ENCODE results near the gene COX17.
"Not testable (repeated sequence)": the region's sequence is repeated elsewhere in the genome, so short reads cannot be mapped to it uniquely, and the experiment has no call there.

The COX17 gene

GRCh38 chr3:119676771-119677640, at the start of gene COX17:
Gene COX17 (minus strand): TSS chr3:119677406. CDS start chr3:119677310, 96 bp downstream.
- DNase-seq = peak; percentile 96

DNA sequence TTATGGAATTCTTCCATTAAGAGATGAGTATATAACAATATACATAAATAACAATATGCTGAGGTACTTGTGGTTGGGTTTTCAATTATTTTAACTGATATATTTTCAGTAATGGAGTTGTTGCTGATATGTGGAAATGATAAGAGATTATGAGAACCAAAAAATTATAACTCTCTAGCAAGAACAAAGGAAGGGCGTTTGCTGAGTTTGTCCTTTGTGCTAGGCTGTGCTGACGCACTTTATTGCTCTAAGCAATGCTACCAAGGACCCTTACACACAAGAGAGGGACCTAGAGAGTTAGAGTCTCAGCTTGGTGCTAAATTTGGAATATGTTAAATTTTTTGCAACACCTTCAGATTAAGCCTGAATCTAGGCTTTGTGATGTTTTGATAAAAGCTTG, 49.7 kb upstream of the COX17 start:
- no peak for DNase-seq

DNA sequence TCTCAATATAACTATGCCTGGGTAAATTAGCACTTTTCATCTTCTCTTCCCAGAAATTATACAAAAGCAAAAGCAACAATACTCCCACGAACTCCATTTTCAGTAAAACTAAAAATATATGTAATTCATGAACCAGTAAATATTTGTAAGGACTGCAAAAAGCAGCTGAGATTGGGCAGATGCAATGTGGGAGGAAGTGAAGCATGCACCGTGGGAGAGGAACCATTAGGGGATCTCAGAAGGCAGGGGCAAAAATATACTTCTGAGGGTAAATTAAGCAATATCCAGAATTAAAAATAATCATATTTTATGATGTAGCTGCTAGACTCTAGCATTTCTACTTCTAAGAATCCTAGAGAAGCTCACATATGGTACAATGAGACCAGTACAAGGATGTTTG, 45.8 kb upstream of the COX17 start:
- no peak for DNase-seq

GRCh38 chr3:119717520-119717919, 40.3 kb upstream of the COX17 start:
- DNase-seq = no peak

DNA sequence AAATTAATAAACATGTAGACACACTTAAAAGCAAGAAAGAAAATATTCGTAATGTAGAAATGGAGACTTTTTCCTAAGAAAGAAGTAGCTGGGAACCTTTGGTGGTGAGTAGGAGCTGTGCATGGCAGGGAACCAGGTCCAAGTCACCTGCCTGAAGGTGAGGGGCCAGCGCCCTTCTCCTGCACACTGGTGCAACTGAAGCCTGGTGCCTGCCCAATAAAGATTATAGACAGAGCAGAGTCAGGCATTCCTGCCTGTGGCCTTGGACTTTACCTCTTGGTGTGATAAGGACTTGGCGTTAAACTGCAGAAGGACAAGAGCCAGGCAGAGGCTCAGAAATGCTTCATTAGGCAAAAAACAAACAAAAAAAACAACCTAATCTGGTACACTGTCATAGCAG, 39.8 kb upstream of the COX17 start:
- DNase-seq = no peak

DNA sequence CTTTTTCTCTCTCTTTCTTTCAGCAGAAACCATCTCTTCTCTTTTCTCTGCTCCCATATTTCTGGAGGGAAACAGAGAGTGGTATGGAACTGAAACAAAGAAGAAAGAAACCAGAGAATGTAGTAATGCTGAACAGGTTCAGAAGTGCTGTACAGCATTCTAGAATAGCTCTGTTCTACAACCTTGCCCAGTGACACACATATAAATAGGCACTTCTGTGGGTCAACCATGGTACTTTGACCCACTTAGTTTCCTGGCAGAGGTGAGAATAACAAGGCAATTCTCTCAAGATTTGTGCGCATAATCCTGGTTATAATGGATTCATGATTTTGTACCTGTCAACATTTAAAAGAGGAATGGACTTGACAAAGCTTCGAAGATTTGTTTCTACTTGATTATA, 37.9 kb upstream of the COX17 start:
- DNase-seq = no peak

- DNase-seq = peak; percentile 1
These were observed 26.8 kb upstream of the COX17 start for GRCh38 chr3:119703820-119704531.

DNA sequence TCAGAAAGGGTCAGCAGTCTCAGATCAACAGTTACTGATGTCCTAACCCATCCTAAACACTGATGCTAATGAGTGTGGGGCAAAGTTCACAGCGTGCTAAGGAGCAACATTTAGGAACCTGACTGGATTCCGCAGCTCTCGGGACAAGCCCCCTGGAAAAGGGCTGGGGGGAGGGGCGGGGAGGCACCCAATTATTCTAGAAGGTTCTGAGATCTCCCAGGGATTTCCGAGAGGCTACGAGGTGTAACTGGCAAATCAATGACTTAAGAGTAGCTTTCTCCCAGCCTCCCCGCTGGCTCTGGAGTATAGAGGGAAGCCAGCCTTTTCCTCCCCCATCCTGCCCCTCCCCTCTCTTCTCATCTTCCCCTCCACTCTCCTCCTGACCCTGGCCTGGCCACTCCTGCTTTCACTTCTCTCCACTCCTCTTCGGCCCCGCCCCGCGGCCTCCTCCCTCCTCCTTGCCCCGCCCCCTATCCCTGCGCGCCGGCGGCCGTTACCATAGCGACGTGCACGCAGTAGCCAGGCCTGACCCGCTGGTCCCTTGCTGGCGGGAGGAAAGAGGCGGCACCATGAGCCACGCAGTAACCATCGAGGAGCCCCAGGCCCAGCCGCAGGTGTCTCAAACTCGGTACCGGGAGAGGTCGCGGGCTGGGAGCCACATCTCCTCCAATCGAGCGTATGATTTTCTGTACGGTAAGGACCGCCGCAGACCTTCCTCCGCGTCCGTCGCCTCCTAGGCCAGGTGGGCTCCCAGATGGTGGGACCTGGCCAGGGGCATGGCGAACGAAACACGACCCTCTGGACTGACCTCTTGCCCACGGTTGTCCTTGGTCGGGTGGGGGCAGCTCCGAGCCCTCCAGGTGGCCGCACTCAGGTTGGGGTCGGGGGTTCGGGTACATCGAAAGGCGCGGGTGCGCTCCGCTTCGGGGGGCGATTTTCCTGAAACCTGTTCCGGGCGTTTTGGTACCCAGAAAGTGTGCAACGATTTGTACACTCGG, 25.6 kb upstream of the COX17 start, which contains the start of gene CFAP91:
Gene CFAP91, plus strand, starts transcription at position 493 of the 998 bp plus-strand sequence. Its CDS starts 77 bp downstream, at position 570.
- peak; percentile 91 for DNase-seq

DNA sequence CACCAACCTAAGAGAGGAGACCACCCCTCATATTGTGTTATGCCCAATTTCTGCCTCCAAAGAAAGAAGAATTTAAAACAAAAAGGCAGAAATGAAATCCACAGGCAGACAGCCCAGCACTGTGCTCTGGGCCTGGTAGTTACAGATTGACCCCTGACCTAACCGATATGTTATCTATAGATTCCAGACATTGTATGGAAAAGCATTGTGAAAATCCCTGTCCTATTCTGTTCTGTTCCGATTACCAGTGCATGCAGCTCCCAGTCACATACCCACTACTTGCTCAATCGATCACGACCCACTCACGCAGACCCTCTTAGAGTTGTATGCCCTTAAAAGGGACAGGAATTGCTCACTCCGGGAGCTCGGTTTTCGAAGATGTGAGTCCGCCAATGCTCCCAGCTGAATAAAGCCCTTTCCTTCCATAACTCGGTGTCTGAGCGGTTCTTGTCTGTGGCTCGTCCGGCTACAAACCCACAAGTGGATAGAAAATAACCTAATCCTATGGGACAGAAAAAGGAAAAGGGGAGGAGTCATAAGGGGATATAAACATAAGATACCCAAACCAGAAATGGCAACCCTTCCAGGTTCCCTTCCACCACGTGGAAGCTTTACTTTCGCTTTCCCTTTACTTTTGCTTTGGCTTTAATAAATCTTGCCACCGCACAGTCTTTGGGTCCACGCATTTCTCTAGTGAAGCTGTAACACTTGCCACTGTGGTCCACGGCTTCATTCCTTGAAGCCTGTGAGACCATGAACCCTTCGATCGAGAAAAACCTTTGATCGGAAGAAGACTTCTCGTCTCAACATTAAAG, 23.9 kb upstream of the COX17 start:
- no peak for DNase-seq

DNA sequence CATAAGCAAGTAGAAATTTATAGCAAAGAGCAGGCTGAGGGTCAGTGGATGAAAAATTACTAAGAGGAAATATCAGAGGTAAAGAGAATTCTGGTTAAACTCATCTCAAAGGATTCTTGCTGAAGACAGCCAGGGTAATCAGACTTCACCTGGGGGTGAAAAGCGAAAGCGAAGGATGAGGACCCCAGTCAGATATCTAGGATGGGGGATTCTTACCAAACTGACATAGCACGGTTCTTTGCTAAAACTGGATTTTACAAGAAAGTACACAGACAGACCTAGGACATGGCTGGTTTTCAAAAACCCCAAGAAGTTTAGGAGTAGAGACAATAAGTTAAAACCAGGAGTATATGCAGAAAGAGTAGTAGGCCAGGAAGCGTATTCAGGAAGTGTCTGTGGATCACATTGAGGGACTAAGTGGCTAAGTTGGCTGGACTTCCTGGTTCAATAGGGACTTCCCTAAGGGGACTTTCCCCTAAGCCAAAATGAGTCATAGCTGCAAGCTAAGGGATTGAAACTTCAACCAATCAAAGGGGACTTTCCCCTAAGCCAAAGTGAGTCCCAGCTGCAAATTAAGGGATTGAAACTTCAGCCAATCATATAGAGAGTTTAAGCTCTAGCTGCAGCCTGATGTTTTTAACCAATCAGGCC, 23.2 kb upstream of the COX17 start:
- DNase-seq = no peak

GRCh38 chr3:119697394-119697793, 20.2 kb upstream of the COX17 start:
- no peak for DNase-seq

- no peak for DNase-seq
These were observed 18.3 kb upstream of the COX17 start for GRCh38 chr3:119695480-119695879.

DNA sequence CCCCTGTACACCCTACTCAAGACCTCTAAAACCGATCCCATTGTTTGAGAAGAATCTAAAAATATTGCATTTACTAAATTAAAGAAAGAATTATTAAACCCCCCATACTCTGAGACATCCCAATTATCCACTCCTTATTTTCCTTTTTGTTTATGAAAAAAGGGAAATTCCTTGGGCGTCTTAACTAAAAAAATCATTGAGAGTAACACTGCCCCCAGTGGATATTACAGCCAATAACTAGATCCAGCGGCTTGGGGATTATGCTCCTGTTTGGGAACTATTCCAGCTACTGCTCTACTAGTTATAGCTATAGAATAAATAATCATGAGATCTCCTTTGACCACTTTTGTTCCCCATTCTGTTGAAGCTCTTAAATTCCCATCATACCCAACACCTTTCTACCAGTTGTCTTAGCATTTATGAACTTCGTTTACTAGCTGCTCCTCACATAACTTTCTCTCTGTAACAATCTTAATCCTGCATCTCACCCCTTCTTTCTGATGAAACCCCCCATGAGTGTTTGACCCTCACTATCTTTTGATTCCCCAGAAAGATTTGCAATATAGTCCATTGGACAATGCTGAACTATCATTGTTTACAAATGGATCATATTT, 12.9 kb upstream of the COX17 start:
- peak; percentile 16 for DNase-seq

DNA sequence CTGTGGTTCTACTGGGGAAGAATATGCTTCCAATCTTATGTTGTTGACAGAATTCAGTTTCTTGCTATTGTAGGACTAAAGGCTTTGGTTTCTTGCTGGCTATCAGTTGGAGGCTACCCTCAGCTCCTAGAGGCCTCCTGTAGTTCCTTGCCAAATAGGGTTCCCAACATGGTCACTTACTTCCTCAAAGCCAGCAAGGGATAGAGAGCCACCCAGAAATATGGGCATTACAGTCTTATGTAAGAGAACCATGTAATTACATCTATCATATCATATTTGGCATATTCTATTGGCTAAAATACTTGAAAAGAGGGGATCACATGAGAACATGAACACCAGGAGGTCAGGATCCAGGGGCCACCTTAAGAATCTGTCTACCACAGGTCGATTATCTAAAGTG, 6.2 kb upstream of the COX17 start:
- no peak for DNase-seq

DNA sequence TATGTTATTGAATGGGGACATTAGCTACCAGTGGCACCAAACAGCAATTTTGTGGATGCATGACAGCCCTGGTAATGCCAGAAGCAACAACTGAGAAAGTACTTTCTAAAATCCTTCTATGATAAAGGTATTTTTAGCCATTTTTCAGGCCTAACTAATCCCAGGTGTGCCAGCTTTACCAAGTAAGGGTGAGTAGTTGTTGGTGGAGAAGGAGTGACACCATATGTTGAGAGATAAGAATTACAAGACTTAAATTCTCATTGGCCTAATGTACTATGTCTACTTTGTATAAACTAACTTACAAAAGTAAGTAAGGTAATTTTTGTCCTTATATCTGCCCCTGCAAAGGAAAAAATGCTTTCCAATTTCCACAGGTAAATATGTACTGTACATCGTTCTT, 4.1 kb upstream of the COX17 start:
- peak; percentile 4 for DNase-seq

DNA sequence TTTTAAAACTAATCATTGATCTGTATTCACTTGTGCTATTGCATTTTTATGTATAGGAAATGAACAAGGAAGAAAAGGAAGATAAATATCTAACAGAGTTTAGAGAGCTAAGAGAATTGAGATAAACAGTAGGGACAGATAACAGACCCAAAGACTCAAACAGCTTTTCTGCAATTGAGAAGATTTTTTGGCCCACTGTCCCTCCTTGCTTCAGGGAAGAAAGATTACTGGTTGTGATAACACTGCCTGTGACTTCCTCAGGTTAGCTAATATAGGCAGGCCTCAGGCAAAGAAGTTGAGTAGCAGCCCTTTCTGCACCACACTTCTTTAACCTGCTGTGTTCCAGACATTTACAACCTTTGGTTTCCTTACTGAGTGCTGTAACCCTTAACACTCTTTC, 2.7 kb upstream of the COX17 start:
- DNase-seq = no peak

DNA sequence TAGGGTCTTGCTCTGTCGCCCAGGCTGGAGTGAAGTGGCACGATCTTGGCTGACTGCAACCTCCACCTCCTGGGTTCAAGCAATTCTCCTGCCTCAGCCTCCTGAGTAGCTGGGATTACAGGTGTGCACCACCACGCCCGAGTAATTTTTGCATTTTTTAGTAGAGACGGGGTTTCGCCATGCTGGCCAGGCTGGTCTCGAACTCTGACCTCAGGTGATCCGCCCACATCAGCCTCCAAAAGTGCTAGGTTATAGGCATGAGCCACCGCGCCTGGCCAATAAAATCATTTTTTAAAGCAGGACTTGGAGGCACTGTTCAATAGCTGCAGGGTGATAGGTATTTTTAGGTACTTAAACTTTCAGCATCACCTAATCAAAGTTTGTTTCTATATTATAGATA, 1.0 kb upstream of the COX17 start:
- DNase-seq = not testable (repeated sequence)

DNA sequence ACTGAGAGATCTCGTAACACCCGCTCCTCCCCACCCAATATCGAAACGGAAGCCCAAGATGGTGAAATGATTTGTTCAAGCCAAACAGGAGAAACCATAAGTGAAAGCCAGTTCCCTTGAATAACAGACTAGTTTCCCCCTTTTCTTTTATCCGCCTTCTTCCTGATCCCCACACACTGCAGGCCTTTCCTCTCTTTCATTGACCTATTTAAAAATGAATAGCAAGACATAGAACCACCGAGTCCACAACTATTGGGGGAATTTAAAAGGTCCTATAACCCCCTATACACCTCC, 382 bp upstream of the COX17 start:
- no peak for DNase-seq

DNA sequence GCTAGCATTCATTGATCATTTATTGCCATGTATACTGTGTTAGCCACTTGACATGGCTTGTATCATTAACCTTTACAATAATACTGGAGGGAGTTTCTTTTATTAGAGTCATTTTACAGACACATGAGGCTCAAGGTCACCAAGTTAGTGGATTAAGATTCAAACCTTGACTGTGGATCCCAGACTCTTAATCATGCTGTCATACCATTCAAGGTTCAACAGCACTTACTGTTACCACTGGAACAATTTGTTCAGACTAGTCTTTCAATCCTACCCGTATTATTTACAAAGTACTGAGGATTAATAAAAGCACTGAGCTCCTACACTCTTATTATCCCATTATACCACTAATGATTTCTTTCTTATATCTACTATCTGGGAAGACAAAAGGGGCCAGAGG, 1.2 kb downstream of the COX17 start:
- DNase-seq = no peak

GRCh38 chr3:119675188-119675874, 1.9 kb downstream of the COX17 start:
- DNase-seq = no peak

GRCh38 chr3:119673875-119674274, 3.3 kb downstream of the COX17 start:
- DNase-seq = no peak

Measured in NCI-H69 (cell line).